NCI-H510A (cell line): Measurements from ENCODE around the gene ECE2.

Experiments used
- DNase-seq: peaks from one replicate; lab custom pipeline; 2025; lab: John Stamatoyannopoulos, UW

ECE2 gene

GRCh38 chr3:184240384-184241140, 35.3 kb upstream of the ECE2 start:
- DNase-seq = no peak

- DNase-seq = no peak
These were observed 34.7 kb upstream of the ECE2 start for GRCh38 chr3:184241141-184241446.

- DNase-seq = peak; percentile 64
These were observed 34.1 kb upstream of the ECE2 start for GRCh38 chr3:184241447-184242296.

GRCh38 chr3:184242297-184242685, 33.5 kb upstream of the ECE2 start:
- no peak for DNase-seq

- peak; percentile 72 for DNase-seq
These were observed 27.1 kb upstream of the ECE2 start, which contains the start of gene ALG3 for GRCh38 chr3:184248454-184249411. Gene ALG3 (minus strand): TSS chr3:184248962. CDS start chr3:184248940, 22 bp downstream.

GRCh38 chr3:184249412-184250166, 26.2 kb upstream of the ECE2 start, which contains the start of gene EEF1AKMT4:
Gene EEF1AKMT4 (plus strand): TSS chr3:184249672. CDS start chr3:184249695, 23 bp downstream.
- peak; percentile 94 for DNase-seq

GRCh38 chr3:184250167-184250828, 25.5 kb upstream of the ECE2 start:
- DNase-seq = peak; percentile 83

- no peak for DNase-seq
These were observed 20.4 kb upstream of the ECE2 start for GRCh38 chr3:184255291-184256039.

GRCh38 chr3:184257083-184257915, 18.5 kb upstream of the ECE2 start:
- DNase-seq = no peak

- DNase-seq = no peak
These were observed 16.9 kb upstream of the ECE2 start for GRCh38 chr3:184258926-184259325.

GRCh38 chr3:184259396-184259877, 16.4 kb upstream of the ECE2 start:
- DNase-seq = no peak

GRCh38 chr3:184259878-184260723, 15.7 kb upstream of the ECE2 start:
- DNase-seq = no peak

GRCh38 chr3:184260724-184261269, 15.0 kb upstream of the ECE2 start:
- no peak for DNase-seq

GRCh38 chr3:184261270-184261853, 14.5 kb upstream of the ECE2 start, which contains the start of gene CAMK2N2:
Gene CAMK2N2 (minus strand): TSS chr3:184261553. CDS start chr3:184261285, 268 bp downstream.
- peak; percentile 91 for DNase-seq

GRCh38 chr3:184261854-184262763, 13.7 kb upstream of the ECE2 start:
- peak; percentile 73 for DNase-seq

- DNase-seq = no peak
These were observed 13.1 kb upstream of the ECE2 start for GRCh38 chr3:184262764-184263179.
